Mesothelial cell of epicardium (in vitro differentiated cells): Measurements from ENCODE around the gene P2RY2. TPM values are rescaled to one million over a fixed set of nuclear protein-coding genes. Genes with fewer than 3 reads are reported as not detected.

Experiments
- DNase-seq, 2 experiments: peaks; one replicate each; pipeline ENCODE4 v3.0.0; 2021; ENCODE audit warnings: low spot score in 2 of 2; ENCODE audit not compliant: unreplicated experiment in 2 of 2
- H3K27ac Mint-ChIP-seq: 2 replicates; pipeline ENCODE4 v1.8.0; 2021; ENCODE audit warnings: mixed read lengths
- H3K27me3 Mint-ChIP-seq: 2 replicates; pipeline ENCODE4 v1.8.0; 2021; ENCODE audit warnings: low read depth, mixed read lengths
- H3K36me3 Mint-ChIP-seq: 2 replicates; pipeline ENCODE4 v1.8.0; 2021; ENCODE audit warnings: mixed read lengths
- H3K4me1 Mint-ChIP-seq: 2 replicates; pipeline ENCODE4 v1.8.0; 2021; ENCODE audit warnings: mixed read lengths
- H3K4me3 Mint-ChIP-seq: 2 replicates; pipeline ENCODE4 v1.8.0; 2021; ENCODE audit warnings: mild to moderate bottlenecking, moderate library complexity, mixed read lengths
- H3K9me3 Mint-ChIP-seq: 2 replicates; pipeline ENCODE4 v1.8.0; 2021; ENCODE audit warnings: mixed read lengths
- CTCF ChIP-seq: fragments of 200-600 bp; sonication (generic); IDR thresholded peaks from one replicate; pipeline ENCODE4 v1.5.0; 2021; ENCODE audit warnings: antibody characterized with exemption; ENCODE audit not compliant: unreplicated experiment
- total RNA-seq: library from RNA; stranded (reverse); gene quantifications from 3 replicates; pipeline ENCODE4 v1.2.1, GENCODE V29; 2021

P2RY2 gene
- total RNA-seq, 1 donor from 2014 or later, result 4.5 TPM

- TF ChIP-seq CTCF, result no peak
Measured at GRCh38 chr11:73173755-73174494, 44.2 kb upstream of the P2RY2 start.

GRCh38 chr11:73174495-73174791 lies 43.6 kb upstream of the P2RY2 start:
- no peak for DNase-seq
- Mint-ChIP-seq H3K9me3 (no peaks in the 10 kb centered on the region), H3K4me1 (peaks cover 12% of the 10 kb centered on the region), H3K4me3 (no peak overlapping the region), H3K36me3 (no peaks in the 10 kb centered on the region), H3K27me3 (peaks cover 2% of the 10 kb centered on the region), H3K27ac (no peak overlapping the region)
- TF ChIP-seq CTCF, result no peak

More at GRCh38 chr11:73173755-73174494, 44.2 kb upstream of the P2RY2 start:
- H3K4me1 Mint-ChIP-seq, result peaks cover 12% of the 10 kb centered on the region
- H3K4me3 Mint-ChIP-seq, result no peak overlapping the region
- DNase-seq, result no peak
- no peaks in the 10 kb centered on the region for H3K36me3 Mint-ChIP-seq
- H3K27me3 Mint-ChIP-seq, result peaks cover 2% of the 10 kb centered on the region
- H3K9me3 Mint-ChIP-seq, result no peaks in the 10 kb centered on the region
- H3K27ac Mint-ChIP-seq, result no peak overlapping the region

GRCh38 chr11:73175551-73176144 lies 42.4 kb upstream of the P2RY2 start:
- Mint-ChIP-seq H3K4me3 (no peak overlapping the region), H3K36me3 (no peaks in the 10 kb centered on the region), H3K27me3 (peaks cover 2% of the 10 kb centered on the region), H3K27ac (no peak overlapping the region), H3K4me1 (peaks cover 12% of the 10 kb centered on the region), H3K9me3 (no peaks in the 10 kb centered on the region)
- DNase-seq, result no peak
- TF ChIP-seq CTCF, result no peak

- Mint-ChIP-seq H3K27ac (no peak overlapping the region), H3K36me3 (no peaks in the 10 kb centered on the region), H3K4me1 (peaks cover 12% of the 10 kb centered on the region), H3K27me3 (peaks cover 2% of the 10 kb centered on the region), H3K4me3 (no peak overlapping the region), H3K9me3 (no peaks in the 10 kb centered on the region)
- no peak for TF ChIP-seq CTCF
- no peak for DNase-seq
Measured at GRCh38 chr11:73176145-73176873, 41.8 kb upstream of the P2RY2 start.

GRCh38 chr11:73176874-73177155 lies 41.3 kb upstream of the P2RY2 start:
- no peak overlapping the region for H3K27ac Mint-ChIP-seq
- H3K4me1 Mint-ChIP-seq, result peaks cover 12% of the 10 kb centered on the region
- H3K27me3 Mint-ChIP-seq, result peaks cover 2% of the 10 kb centered on the region
- no peak for TF ChIP-seq CTCF
- no peaks in the 10 kb centered on the region for H3K9me3 Mint-ChIP-seq
- no peaks in the 10 kb centered on the region for H3K36me3 Mint-ChIP-seq
- DNase-seq, result no peak
- H3K4me3 Mint-ChIP-seq, result no peak overlapping the region
